Measurements from ENCODE around the gene ATOSA. TPM values are rescaled to one million over a fixed set of nuclear protein-coding genes. Genes with fewer than 3 reads are reported as not detected.
A peak's percentile ranks its signal among the peaks of the same experiment; 100 is the strongest.

Gene ATOSA
- total and polyA plus RNA-seq, 2 of the 13 experiments (the other 11 are each of a cell fraction or from before 2014, with no cell fraction given), result 6.6 to 16.3 TPM

- in situ Hi-C loops (cut with HindIII; ENCODE audit: extremely low pct_ligation_motif_present, low pct_unique_long_range_greater_than_20kb), result no loop called here
- TF ChIP-seq, protein P1, sequence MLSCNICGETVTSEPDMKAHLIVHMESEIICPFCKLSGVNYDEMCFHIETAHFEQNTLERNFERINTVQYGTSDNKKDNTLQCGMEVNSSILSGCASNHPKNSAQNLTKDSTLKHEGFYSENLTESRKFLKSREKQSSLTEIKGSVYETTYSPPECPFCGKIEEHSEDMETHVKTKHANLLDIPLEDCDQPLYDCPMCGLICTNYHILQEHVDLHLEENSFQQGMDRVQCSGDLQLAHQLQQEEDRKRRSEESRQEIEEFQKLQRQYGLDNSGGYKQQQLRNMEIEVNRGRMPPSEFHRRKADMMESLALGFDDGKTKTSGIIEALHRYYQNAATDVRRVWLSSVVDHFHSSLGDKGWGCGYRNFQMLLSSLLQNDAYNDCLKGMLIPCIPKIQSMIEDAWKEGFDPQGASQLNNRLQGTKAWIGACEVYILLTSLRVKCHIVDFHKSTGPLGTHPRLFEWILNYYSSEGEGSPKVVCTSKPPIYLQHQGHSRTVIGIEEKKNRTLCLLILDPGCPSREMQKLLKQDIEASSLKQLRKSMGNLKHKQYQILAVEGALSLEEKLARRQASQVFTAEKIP (CRISPR knock-in tag; IDR thresholded peaks at IDR 0.05; ENCODE audit: borderline replicate concordance), result no peak
- no peak for TF ChIP-seq TEAD2 (CRISPR knock-in tag; IDR thresholded peaks at IDR 0.05)
- TF ChIP-seq ATRX (CRISPR knock-in tag; IDR thresholded peaks at IDR 0.05; ENCODE audit: borderline replicate concordance), result no peak
- no peak for TF ChIP-seq NR2F1 (CRISPR knock-in tag; IDR thresholded peaks at IDR 0.05)
- TF ChIP-seq, protein P2, sequence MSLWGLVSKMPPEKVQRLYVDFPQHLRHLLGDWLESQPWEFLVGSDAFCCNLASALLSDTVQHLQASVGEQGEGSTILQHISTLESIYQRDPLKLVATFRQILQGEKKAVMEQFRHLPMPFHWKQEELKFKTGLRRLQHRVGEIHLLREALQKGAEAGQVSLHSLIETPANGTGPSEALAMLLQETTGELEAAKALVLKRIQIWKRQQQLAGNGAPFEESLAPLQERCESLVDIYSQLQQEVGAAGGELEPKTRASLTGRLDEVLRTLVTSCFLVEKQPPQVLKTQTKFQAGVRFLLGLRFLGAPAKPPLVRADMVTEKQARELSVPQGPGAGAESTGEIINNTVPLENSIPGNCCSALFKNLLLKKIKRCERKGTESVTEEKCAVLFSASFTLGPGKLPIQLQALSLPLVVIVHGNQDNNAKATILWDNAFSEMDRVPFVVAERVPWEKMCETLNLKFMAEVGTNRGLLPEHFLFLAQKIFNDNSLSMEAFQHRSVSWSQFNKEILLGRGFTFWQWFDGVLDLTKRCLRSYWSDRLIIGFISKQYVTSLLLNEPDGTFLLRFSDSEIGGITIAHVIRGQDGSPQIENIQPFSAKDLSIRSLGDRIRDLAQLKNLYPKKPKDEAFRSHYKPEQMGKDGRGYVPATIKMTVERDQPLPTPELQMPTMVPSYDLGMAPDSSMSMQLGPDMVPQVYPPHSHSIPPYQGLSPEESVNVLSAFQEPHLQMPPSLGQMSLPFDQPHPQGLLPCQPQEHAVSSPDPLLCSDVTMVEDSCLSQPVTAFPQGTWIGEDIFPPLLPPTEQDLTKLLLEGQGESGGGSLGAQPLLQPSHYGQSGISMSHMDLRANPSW (CRISPR knock-in tag; IDR thresholded peaks at IDR 0.05; ENCODE audit: borderline replicate concordance), result no peak
- no peak for TF ChIP-seq ZNF12 (CRISPR knock-in tag; IDR thresholded peaks at IDR 0.05)
- no peak for TF ChIP-seq TFDP1 (CRISPR knock-in tag; IDR thresholded peaks at IDR 0.05; ENCODE audit: borderline replicate concordance)
- TF ChIP-seq ZFYVE20 (CRISPR knock-in tag; IDR thresholded peaks at IDR 0.05; ENCODE audit: borderline replicate concordance, low read depth), result no peak
- TF ChIP-seq GMEB2 (CRISPR knock-in tag; IDR thresholded peaks at IDR 0.05; ENCODE audit: low read depth), result no peak
- no peak for TF ChIP-seq ZNF33B (CRISPR knock-in tag; IDR thresholded peaks at IDR 0.05)
- TF ChIP-seq ZFY (CRISPR knock-in tag; IDR thresholded peaks at IDR 0.05), result no peak
- no peak for TF ChIP-seq MAF1 (CRISPR knock-in tag; IDR thresholded peaks at IDR 0.05; ENCODE audit: borderline replicate concordance)
- TF ChIP-seq SATB2 (CRISPR knock-in tag; IDR thresholded peaks at IDR 0.05), result no peak
- no peak for TF ChIP-seq RARG (CRISPR knock-in tag; IDR thresholded peaks at IDR 0.05; ENCODE audit: low read depth)
- no peak for TF ChIP-seq ZNF460 (CRISPR knock-in tag; IDR thresholded peaks at IDR 0.05; ENCODE audit: borderline replicate concordance)
Observed at GRCh38 chr15:52717481-52717880, 38.3 kb upstream of the ATOSA start.

More at GRCh38 chr15:52717481-52717880, 38.3 kb upstream of the ATOSA start:
- H3K27me3 ChIP-seq (ENCODE audit: control insufficient read depth in 1 of 2, insufficient read depth in 2 of 2, low read length in 2 of 2), result no peaks in the 10 kb centered on the region
- BruUV-seq (replicated peaks), result no TSS peak
- POLR2A ChIA-PET, result interaction anchor here (0.9 kb wide), 1 partner anchor 8 kb away, joined by 3 read pairs; no protein-coding TSS in a partner anchor
- no peak overlapping the region for H3K9ac ChIP-seq (ENCODE audit: insufficient read depth, low read depth, low read length)
- no peaks in the 10 kb centered on the region for H3K79me2 ChIP-seq (ENCODE audit: insufficient read depth, low read length)
- 55% methylated on average over 6 of the region's 6 CpGs for WGBS (ENCODE audit: low lambda C conversion rate)
- no peak for ATAC-seq
- H3K27ac ChIP-seq (ENCODE audit: extremely low read length, insufficient read depth, low read length), result no peak overlapping the region
- peak overlapping the region; percentile 31; the same call in 1 of the 2 replicates for H3K4me2 ChIP-seq (ENCODE audit: low read depth, low read length)
- no peaks in the 10 kb centered on the region for H3K9me3 ChIP-seq (ENCODE audit: low read length)
- CTCF ChIA-PET (ENCODE audit: low intra/inter-chr PET ratio, low total read pairs), result no interaction called here
- H2AFZ ChIP-seq (ENCODE audit: low read length), result no peak overlapping the region
- H3K36me3 ChIP-seq (replicated peaks in 1 of 2; ENCODE audit: control insufficient read depth in 1 of 2, insufficient read depth in 2 of 2, low read length in 2 of 2), result no peaks in the 10 kb centered on the region
- intact Hi-C loops (cut with micrococcal nuclease; ENCODE audit: unreplicated experiment), result no loop called here
- no peak overlapping the region for H3K4me3 ChIP-seq (replicated peaks in 1 of 3; ENCODE audit: insufficient read depth in 1 of 3, low read depth in 2 of 3, low read length in 3 of 3)
- no peaks in the 10 kb centered on the region for H4K20me1 ChIP-seq (ENCODE audit: insufficient read depth, low read length)
- DNase-seq (ENCODE audit: low spot score), result no peak
- H3K4me1 ChIP-seq (ENCODE audit: insufficient read depth, low read length), result peaks cover 11% of the 10 kb centered on the region
- no peak for FAIRE-seq

Measured in HepG2 (cell line).